ENCODE data around the gene TRIM38.

The TRIM38 gene

DNA sequence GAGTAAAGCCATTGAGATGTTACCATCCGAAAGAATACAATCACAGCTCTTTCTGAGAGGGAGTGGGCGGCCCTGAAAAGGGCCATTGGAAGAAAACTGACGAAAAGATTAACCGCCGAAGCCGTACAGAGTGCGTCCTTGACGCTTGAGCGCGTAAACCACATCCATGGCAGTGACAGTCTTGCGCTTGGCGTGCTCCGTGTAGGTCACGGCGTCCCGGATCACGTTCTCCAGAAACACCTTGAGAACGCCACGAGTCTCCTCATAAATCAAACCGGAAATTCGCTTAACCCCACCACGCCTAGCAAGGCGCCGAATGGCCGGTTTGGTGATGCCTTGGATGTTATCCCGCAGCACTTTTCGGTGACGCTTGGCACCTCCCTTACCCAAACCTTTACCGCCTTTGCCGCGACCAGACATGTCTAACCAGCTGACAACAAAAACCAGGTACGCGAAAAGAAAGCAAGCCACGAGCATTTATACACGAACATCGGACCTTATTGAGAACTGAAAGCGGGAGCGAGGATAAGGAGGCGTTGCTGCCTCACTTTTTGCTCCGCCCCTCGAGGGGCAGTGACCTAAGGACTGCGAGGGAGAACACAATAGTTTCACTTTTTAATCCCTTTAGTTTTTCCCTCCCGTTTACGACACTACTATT lies 64.4 kb downstream of the TRIM38 start:
- DNase-seq (ENCODE audit: low spot score), result peak; percentile 83

DNA sequence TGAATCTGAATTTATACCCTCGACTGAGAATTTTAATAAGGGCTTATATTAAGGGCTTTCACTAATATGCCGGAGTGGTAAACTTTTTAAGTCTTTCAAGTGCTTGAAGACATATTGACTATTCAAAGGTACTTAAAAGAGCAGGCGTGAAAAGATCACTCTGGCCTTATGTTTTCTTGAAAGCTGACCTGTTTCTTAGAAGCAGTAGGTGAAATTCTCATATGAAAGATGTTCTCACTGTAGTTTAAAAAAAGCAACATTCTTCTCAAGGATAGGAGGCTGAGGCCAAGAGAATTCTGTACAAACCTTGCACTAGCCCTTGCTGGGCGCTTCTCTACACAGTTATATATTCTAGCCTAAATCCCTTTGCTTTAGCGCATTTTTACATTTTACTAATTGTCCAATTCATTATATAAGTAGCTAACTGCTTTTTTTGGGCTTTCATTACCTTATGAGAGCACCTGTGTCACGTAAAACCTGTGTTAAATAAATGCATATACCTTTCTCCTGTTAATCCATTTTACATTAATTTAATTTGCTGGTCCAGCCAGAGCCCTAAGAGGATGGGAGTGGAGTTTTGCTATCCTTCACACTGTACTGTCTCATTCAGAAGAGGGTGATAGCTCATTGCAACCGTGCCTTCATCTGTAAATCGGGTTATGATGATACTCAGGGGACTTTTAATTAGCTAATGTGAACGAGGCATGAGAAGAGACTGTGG lies 65.0 kb downstream of the TRIM38 start:
- no peak for DNase-seq (ENCODE audit: low spot score)

DNA sequence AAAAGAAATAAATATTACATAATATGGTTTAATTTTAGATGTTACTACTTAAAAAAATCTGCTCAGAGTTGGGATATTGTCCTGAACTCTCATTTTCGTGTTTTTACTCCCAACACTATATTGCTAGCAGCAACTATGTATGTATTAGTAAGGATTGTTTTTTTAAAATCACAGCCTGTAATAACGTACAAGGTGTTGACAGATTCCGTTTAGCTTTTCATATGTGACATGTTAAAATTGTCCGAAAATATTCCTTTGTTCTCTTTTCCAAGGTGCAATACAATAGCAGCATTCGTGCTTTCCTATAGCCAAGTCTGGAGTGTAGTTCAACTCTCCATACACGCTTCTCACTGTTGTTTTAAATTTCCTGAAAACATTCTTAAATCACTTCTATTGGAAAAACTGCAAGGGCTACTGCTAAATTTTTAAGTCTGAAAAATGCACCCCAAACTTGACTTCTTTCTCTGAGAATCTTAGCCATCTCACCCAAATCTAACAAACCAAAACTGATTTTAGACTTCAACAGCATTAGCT lies 65.7 kb downstream of the TRIM38 start:
- DNase-seq (ENCODE audit: low spot score), result no peak

DNA sequence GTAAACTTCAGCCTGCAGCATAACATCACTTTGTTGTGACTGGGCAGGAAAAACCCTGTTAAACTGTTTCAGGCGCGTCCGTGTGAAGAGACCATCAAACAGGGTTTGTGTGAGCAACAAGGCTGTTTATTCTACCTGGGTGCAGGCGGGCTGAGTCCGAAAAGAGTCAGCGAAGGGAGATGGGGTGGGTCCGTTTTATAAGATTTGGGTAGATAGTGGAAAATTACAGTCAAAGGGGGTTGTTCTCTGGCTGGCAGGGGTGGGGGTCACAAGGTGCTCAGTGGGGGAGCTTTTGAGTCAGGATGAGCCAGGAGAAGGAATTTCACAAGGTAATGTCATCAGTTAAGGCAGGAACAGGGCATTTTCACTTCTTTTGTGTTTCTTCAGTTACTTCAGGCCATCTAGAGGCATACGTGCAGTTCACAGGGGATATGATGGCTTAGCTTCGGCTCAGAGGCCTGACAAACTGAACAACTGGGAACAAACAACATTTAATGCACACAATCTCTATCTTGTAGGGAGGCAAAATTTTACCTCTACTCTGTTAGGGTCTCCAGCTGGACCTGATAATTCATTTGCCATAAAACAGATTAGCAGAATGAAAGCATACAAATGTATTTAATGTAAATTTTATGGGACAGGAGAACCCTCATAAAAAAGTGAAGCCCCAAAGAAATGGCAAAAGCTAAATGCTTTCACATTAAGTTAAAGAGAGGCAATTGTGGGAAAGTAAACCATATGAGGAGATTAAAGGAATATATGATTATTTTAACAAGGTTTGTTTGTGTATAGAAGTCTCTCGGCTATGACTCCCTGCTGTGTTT lies 66.4 kb downstream of the TRIM38 start:
- DNase-seq (ENCODE audit: low spot score), result no peak

DNA sequence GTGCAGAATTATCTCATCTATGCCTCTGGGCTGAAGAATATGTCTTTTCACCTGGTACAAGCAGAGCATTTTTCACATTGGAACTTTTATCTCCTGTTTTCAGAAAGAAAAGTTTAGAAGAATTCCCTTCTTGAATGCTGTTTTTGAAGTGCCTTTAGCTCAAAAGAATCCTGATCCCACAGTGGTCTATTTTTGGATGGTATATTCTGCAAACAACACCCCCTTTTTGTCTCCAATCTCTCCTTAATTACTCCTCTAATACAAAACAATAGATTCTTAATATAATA lies 66.9 kb downstream of the TRIM38 start:
- no peak for DNase-seq (ENCODE audit: low spot score)

DNA sequence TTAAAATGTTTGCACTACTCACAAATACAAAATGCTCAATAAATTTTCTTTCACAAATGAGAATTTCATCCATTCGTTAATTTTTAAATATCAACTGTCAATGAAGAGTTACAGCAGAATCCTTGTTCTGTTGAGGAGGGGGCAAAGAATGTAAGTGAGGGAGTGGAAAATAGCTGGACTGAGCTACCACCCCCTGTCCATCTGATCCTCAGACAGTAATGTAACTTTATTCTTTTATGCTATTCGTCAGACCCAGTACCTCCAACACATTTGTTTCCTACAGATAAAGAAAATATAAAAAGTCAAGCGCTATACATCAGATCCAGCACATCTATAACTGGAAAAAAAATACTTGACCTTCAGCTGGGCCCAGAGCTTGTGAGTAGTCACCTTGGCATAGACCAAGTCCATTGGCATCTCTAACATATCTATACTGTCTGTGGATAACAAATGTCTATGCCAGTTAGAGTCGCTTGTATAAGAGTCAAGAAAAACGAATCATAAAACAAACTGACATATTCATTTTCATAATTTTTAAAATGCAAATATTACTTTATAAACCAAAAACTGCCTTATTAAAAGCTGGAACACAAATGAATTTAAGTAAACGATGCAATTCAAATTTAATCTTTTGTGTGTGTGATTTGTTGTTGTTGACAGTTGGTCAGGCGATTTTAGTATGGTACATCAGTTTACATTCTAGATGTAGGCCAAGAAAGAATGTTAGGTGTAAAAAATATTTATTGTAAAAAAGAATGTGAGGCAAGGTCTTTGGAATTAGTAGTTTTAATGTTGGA lies 67.5 kb downstream of the TRIM38 start:
- no peak for DNase-seq (ENCODE audit: low spot score)

DNA sequence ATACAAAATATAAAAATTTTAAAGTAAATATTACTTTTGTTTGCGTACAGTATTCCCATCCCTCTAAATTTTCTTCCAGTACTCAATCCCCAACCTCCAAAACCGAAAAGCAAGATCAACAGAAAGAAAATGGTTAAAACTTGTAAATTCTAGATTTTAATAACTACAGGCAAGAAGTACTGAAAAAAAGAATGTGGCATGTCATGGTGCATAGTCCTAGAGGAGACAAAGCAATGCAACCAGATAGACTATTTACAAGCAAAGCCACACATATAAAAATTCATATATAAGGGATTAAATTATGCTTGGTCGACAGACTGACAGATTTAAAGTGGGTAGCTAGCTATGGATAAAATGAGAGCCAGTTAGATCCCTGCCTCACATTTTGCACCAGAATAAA lies 68.1 kb downstream of the TRIM38 start:
- DNase-seq (ENCODE audit: low spot score), result no peak

DNA sequence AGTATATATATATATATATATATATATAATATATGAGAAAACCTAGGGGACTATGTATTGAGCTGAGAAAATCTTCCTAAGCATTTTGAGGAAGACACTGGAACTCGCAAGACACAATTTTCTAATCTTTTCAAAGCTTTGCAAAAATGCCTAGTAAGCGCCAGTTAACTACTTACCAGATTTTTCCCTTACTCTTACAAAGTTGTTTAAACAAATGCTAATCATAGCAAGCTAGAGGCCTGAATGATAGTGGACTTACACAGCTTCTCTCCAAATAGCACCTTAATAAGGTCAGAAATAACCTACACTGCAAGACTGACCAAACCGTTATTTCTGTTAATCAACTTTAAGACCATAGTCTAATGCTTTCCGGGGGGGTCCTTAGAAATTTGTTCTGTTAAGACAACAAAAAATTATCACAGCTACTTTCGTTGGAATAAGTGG lies 68.6 kb downstream of the TRIM38 start:
- DNase-seq (ENCODE audit: low spot score), result no peak

DNA sequence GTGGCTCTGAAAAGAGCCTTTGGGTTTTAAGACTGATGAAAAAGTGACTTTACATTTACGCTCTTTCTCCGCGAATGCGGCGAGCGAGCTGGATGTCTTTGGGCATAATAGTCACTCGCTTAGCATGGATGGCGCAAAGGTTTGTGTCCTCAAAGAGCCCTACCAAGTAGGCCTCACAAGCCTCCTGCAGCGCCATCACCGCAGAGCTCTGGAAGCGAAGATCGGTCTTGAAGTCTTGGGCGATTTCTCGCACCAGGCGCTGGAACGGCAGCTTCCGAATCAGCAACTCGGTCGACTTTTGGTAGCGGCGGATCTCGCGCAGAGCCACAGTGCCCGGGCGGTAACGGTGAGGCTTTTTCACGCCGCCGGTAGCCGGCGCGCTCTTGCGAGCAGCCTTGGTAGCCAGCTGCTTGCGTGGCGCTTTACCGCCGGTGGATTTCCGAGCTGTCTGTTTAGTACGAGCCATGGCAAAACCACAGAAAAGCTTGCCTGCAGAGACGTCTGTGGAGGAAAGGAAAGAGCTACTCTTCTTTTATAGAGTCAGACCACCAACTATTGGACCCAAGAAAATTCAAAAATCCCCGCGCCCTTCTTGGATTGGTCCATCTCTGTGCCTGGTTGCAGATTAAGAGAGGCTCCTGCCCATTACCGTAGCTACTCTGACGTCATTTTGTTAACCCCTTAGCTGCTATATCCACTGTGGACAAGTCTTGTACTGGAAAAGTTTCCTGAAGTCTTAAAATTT lies 69.2 kb downstream of the TRIM38 start:
- DNase-seq (ENCODE audit: low spot score), result peak; percentile 79

DNA sequence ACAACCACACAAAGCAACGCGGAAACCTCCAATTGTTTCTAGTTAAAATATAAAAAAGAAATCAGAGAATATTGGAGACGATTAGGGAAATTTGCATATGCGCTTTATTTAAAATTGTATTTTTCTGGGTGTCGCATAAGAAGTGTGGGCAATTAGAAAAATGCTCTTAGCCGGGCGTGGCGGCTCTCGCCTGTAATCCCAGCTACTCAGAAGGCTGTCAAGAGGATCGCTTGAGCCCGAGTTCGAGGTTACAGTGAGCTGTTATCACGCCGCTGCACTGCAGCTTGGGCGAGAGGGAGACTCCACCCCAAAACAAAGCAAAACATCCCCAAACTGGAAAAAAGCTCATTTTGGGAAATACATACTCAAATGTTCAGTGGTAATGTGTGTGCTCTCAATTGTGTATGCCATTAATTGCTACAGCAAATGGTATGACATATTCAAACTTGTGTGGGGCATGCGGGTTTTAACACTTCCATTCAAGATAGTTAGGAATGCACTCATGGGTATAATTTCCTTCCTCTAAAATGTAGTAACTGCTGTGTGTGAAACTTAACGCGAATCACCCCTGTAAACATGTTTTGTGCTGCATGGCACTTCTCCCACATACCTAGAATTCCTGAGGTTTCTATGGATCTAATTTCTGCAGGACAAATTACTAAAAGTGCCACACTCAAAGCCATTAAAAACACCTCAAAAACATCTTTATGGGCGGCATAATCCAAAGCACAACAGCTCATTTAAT lies 69.9 kb downstream of the TRIM38 start:
- no peak for DNase-seq (ENCODE audit: low spot score)

DNA sequence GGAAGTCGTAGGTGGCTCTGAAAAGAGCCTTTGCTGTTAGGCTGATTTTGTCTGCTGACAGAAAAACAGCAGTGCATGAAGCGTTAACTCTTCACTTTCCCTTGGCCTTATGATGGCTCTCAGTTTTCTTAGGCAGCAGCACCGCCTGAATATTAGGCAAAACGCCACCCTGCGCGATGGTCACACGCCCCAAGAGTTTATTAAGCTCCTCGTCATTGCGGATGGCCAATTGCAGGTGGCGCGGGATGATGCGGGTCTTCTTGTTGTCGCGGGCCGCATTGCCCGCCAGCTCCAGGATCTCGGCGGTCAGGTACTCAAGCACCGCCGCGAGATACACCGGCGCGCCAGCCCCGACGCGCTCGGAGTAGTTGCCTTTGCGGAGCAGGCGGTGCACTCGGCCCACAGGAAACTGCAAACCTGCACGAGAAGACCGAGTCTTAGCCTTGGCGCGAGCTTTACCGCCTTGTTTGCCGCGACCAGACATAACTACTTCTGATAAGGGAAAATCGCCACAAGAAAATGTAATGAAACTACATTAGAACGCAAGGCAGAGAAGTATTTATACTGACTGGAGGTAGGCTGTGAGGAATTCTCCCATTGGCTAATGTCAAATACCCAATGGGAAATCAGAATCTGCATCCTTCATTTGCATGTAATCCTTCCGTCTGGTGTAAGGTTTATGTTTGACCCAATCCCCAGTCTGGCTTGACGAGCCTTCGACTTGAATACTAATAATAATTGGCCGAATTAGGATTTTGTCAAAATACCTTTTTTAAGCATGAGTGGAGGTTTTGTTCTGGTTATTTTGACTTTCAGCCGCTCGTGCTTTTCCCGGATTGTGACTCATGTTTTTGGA lies 70.7 kb downstream of the TRIM38 start:
- peak; percentile 78 for DNase-seq (ENCODE audit: low spot score)

DNA sequence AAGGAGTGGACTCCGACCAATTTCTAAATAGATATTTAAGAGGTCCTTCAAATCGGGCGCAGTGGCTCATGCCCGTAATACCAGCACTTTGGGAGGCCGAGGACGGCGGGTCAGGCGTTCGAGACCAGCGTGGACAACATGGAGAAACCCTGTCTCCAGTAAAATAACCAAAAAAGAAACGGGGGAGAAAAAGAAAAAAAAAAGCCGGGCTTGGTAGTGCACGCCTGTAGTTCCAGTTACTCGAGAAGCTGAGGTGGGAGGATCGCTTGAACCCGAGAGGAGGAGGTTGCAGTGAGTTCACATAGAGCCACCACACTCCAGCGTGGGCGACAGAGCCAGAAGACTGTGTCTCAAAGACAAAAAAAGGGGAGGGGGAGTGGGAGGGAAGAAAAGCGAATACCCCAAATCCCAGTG lies 71.3 kb downstream of the TRIM38 start:
- DNase-seq (ENCODE audit: low spot score), result no peak

DNA sequence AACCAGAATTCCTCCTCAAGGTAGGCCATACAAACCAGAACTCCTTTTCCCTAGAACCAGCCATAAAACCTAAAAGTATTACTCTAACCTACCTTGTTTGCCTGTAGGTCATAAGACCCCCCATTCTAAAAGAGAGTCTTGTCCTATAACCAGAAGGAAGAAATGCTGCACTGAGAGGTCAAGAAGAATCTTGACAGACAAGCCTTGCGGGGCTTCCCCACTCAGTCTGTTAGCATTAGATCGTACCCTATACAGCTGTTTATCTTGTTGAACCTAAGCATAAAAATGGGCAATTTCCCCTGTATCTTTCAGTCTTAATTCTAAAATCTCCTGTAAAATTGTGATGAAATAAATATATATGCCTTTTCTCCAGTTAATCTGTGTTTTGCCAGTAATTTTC lies 72.3 kb downstream of the TRIM38 start:
- DNase-seq (ENCODE audit: low spot score), result no peak
